GM19467 (cell line): Measurements from ENCODE around the gene HIGD1C.

Source experiments
- ATAC-seq: cut with Tn5 transposase; IDR thresholded peaks from one replicate; pipeline ENCODE4 v1.9.1; 2021; ENCODE audit warnings: mild to moderate bottlenecking, moderate library complexity; ENCODE audit not compliant: unreplicated experiment

The HIGD1C gene

DNA sequence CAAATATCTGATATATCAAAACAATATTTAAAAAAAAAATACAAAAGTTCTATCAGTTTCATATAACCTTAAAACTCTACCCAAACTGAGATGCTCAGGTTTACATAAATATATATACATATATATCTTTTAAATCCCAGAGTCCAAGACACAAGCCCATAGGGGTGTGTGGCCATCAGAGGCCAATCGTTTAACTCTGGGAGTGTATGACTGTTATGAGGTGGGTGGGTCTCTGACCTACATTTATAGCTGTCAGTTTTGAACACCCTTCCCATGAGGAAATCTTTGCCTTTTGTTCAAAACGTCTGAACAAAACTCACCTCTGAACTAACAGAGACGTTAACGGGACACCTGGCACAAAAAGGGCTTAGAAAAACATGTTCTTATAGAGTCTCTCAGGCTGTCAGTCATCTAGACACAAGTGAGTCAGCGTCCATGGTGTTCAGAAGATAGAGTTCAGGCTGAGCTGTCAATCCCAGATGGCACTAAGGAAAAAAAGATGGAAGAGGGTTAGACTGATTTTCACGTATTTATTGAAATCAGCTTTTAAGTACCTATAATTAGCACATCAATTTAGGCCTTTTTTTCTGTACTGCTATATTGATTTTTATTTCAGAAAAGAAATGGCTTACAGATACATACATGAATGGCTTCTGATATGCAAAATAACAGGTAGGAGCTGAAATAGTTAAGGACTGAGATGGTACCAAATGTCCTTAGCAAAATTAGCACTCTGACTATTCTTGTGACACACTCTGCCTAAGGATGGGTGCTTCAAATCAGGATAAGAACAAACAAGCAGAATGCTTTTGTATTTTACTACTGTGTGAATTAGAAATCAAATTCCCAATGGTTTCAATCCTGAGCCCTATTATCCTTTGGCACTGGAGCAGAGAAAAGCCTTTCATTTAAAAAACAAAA is 29.2 kb downstream of the HIGD1C start:
- ATAC-seq, result no peak

DNA sequence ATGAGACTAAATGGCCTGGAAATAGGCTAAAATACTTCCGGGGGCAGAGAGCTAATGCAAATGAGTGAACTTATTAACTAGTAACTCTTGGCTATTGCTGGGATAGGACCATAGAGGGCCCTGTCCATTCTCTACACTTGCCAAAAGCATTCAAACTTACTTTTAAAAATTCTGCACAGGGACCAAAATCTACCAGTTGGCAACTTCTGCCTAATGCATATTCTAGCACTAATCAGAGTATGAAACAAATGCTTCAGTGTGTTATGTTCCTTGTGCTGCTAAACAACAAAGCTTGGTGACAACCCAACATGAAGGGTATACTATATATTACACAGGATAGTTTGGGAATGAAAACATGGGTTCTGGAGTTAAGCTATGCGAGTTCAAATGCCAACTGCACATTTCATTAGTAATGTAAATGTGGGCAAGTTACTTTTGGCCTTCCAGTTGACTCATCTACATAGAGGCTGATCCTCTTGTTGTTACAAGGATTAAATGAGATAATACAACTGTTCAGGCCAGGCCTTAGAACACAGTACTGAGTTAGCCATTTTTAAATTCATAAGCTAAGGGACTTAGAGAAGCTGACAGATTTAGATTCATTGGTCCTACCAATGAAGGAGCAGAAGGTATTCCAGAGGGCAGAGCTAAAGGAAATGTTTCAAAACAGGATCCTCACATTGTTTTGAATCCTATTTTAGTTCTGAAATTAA is 32.4 kb downstream of the HIGD1C start:
- no peak for ATAC-seq

DNA sequence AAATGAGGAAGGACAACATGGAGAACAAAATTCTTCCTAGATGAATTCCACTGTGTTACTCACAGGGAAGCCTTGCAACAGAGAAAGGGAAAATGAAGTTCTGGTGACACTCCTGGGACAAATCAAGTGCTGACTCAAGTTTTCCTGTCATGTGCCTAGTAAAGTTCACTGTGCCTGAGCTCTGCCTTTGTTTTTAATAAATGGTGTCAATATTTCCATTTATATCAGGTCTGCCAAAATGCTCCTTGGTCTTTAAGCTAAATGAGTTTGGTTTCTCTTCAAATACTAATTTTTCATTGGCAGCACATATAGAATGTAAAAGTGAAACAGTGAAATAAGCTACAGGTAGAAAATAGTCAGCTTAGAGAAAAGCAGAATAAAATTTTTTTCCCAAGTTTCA is 33.0 kb downstream of the HIGD1C start:
- ATAC-seq, result no peak

DNA sequence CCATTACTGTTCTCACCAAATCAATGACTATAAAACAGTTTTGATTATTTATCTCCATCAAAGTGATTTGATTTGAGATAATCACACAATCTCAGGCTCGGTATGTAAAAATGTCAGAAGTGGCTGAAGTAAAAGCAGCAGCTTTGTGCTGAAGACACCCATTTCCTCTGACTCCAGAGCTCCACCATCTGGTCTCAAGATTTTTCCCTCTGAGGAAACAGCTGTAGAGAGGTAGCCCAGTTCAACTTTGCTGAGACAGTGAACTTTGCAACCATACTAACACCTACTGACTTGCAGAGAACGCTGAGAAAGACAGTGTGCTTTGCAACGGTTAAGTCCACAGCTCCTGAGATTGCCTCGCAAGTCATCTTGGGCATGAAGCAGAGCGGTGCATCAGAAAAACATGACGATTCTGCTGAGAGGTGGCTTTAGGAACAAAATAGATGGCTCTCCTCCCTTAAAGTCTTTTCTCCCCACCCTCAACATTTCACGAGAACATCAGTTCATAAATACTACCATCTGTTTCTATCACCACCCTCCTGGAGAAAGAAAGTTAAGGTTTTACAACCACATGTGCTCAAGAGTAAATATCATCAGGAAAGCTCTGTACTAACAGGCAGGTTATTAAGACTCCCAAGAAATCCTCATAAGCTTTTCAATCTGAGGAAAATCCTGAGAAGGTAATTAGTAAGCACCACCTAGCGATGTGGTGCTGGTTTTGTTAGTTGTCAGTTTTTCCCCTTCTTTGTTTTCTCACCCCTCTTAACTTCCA is 34.8 kb downstream of the HIGD1C start:
- no peak for ATAC-seq

DNA sequence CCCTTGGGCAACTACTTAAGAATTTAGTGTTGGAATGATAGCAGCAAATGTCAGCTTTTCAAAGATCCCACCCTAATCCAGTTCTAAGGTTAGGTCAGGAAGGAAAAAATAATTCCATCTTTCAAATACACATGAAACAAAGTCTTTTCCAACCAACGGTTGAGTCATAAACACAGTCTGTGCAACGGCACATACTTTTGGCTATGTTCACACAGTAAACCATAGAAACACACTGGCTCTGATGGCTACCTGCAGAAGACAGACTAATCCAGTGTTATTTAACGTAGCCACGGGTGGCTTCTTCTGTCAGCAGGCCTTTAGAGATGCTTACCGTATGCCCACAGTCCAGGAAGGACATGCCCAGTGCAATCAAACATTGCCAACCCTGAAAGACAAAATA is 35.7 kb downstream of the HIGD1C start:
- no peak for ATAC-seq

DNA sequence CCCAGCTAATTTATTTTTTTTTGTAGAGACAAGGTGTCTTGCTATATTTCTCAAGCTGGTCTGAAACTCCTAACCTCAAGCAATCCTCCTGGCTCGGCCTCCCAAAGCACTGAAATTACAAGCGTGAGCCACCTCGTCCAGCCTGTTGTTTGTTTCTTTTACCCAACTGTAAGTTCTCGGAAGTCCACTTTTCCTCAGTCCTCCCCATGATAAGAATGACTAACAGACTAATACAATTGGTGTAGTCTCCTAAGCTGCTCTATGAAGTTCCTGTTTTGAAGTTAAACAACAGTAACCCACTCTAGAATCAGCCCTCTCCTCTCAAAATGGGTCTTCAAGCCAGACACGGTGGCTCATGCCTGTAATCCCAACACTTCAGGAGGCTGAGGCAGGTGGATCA is 36.5 kb downstream of the HIGD1C start:
- no peak for ATAC-seq

DNA sequence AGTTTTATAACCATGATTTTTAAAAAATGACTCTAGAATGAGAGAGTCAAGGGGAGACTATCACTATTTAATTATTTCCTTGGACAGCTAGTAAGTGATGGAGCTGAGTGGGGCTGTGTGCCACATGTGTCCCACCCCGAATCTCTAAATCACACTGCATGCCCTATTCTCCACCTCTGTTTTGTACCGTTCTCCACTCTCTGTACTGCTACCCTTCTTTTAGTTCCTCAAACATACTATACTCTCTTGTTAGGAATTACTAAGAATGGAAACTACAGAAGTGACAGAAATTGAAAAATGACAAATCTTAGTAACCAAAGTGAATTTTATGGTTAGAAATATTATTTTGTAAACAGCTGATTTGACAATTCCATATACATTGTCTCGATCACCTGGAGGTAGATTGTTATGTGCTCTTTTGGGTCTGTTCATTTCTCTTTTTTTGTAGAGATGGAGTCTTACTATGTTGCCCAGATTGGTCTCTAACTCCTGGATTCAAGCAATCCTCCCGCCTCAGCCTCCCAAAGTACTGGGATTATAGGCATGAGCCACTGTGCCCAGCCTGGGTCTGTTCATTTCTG is 37.9 kb downstream of the HIGD1C start:
- ATAC-seq, result no peak

DNA sequence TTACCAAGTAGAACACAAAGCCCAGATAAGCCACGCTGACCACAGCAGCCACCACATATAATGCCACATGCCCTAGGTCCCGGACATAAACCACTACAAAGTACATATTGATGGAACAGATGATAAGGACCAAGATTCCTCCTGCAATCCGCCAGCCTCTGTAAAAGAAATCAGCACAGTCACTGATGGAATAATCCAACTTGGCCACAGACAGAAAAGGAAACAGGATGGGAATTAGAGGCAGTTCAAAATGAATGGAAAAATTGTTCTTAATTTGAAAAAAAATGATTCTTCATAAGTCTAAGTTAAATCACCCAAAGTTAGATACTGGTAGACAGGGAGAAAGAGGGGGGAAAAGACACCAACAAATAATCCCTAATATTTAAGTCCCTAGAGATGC is 38.4 kb downstream of the HIGD1C start:
- ATAC-seq, result no peak

DNA sequence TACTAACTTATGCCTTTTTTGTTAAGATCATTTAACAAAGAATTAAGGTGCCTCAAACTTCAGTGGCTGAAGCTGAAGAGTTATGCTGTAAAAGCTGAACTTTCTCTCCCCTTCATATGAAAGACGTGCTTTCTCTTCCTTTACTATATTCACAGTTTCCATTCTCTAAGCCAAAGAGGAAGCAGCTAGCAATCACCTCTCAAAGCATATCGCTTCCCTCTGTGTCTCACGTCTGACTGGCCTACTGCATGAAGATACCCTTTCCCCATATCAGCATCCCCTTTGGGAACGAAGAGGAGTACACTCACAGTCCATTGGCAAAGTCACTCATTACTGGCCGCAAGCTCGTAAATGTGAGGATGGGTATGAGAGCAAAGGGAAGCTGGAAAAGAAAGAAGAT is 38.9 kb downstream of the HIGD1C start:
- ATAC-seq, result no peak

DNA sequence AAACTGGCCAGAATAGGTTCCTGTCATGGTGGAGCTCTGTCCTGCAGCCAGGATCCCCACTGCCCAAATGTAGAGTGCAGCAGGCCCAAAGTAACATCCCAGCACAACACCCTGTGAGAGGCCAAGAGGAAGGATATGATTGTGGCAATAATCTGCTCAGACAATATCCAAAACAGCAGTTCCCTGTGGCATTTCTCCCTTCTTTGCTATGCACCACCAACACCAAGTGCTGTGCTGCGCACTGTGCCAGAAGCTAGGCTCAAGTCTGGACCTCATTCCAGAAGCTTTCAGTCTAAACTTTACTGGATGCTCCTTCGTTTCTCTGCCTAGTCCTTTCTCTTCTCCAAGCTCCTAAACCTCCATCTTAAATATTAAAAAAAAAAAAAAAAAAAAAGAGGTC is 40.5 kb downstream of the HIGD1C start:
- no peak for ATAC-seq

DNA sequence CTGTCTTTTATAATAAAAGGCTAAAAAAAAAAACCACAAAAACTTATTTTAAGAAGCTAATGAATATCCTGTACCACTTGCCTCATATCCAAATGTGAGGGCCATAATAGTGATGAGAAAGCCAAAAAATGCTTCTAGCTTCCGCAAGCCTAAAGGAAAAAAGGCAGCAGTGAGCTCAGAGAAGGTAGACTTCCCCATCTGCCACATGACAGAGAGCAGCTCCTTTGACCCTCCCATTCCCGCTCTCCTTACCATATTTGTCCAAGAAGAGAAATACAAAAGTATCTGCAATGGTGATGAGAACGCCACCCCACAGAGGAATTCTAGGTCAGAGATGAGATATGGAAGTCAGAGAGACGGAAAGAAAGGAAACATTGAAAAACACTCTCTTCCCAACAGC is 46.7 kb downstream of the HIGD1C start:
- ATAC-seq, result no peak

DNA sequence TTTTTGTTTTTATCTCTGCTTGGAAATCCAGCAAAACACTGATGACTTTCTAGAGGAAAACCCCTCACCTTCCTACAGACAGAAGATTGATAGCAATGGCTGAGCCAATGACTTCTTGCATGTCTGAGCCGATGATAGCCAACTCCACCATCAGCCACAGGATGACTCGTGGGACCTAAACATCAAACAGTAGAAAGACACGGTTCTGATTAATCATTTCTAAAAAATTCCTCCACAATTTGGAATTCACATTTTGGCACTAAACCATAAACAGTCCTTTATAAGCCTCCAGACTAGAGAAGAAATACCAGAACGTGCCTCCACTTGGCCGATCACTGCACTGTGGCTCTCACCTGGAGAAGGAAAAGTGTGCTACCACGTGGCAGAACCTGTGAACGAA is 47.9 kb downstream of the HIGD1C start:
- no peak for ATAC-seq

DNA sequence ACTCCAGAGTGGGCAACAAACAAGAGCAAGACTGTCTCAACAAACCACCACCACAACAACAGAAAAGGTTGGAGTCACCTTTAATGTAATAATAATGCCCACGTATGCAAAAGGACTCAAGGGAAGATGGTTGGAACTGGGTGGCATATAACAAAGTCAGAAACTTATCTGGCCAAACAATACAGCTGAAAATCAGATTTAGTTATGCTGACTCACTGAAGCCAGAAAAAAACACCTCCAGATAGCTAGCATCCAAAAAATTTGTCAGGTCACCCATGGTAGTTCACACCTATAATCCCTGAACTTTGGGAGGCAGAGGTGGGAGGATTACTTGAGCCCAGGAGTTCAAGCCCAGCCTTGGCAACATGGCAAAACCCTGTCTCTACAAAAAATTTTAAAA is 49.5 kb downstream of the HIGD1C start:
- ATAC-seq, result no peak

DNA sequence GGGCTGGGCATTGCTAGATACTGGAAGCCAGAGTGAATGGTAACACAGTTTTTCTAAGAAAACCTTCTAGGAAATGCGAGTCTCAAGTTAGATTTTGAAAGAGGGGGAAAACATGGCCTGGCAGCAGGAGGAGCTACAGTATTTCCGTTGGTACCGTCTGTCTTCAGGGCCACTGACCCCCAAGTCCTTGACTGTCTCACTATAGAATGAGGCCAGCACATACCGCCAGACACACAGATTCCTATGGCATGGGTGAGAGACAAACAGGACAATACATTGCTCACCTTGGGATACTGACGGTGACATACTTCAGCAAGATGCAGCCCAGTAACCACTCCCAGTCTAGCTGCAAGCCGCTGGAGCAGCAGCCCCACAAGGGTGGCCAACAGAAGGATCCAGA is 52.2 kb downstream of the HIGD1C start:
- ATAC-seq, result no peak

DNA sequence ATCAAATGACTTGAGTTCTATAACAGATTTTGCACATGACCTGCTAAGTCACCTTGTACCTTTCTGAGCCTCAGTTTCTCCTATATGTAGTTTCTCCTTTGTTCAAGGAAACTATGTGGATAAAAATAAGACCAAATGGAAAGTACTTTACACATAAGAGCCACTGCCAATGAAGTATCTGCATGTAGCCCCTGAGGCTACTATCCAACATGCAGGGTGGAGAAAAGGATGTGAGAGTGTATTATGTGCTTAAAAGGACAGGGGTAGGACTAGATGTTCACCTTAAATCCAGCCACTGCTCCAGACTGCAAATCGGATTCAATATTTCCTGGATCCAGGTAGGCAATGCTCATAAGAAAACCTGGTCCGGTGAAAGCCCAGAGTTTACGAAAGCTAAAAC is 52.7 kb downstream of the HIGD1C start:
- ATAC-seq, result no peak

DNA sequence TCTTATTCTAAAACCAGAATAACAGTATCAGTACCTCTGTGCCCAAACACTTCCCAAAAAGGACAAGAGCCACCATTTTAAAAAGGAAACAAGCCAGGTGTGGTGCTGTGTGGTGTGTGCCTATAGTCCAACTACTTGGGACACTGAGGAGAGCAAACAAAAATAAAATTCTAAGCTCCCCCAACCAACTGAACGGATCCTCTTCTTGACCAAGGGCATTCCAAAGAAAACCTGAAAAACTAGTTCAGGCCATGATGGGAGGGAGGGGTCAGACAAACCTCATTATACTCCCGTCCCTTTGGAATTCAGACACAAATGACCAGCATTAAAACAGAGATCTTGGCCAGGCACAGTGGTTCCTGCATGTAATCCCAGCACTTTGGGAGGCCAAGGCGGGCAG is 53.3 kb downstream of the HIGD1C start:
- no peak for ATAC-seq

DNA sequence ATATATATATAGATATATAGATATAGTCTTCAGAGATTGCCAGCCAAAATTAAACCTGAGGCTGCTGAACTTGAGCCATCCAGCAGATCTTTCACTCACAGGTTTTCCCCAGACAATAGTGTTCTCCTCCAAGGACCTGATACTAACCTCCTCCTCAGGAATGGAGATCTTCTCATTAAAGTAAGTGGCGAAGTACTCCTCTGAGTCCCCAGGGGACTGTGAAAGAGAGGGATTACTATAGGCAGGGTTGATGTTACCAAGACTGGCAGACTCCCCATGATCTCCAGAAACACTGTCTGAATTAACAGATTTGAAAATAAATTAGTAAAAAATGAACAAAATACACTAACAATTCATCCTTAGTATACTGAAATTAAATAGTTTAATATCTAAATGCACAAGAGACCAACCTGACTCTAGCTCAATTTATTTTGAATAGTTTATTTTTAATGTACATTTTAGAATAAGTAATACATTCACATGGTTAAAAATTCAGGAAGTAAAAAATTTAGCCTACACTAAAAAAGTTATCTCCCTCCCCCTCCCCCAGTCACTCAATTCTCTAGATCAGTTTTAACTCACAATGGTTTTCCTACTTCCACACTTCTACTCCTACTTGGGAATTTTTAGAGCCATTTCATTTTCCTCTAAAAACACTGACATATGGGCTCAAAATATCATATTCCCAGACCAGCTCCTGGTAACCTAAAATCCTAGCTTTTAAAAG is 56.1 kb downstream of the HIGD1C start:
- no peak for ATAC-seq

DNA sequence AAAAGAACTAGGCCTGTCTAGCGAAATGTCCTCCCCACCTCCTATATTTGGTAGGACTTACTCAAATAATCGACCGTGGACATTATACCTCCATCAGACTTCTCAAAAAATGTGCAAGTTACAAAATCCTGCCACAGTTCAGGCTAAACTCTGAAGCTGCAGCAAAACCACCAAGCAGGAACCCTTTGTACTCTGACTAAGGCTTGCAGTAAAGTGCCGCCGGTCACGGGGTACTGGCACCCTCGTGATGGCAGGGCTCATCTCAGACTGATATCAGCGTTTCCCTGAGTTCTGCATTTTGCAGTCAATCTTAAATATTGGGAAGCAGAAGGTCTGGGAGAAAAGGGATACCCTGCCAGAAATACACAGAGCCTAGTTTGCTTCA is 56.7 kb downstream of the HIGD1C start:
- no peak for ATAC-seq

DNA sequence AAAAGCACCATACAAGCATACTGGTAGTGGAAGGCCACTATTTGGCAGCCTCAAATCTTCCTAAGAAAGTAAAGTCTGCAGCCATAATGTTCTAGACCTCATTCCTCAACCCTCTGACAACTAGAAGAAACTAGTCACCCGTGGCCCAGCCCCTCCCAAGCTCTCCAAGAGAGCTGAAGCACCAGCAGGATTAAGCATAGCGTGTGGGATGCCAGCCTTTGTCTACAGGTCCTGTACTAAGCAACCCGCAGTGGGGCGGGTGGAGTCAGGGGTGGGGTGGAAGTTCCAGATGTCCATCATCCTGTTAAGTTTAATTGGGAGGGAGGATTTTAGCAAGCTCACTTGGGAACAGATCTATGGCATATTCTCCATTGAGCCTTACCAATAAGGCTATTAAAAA is 59.6 kb downstream of the HIGD1C start:
- no peak for ATAC-seq

DNA sequence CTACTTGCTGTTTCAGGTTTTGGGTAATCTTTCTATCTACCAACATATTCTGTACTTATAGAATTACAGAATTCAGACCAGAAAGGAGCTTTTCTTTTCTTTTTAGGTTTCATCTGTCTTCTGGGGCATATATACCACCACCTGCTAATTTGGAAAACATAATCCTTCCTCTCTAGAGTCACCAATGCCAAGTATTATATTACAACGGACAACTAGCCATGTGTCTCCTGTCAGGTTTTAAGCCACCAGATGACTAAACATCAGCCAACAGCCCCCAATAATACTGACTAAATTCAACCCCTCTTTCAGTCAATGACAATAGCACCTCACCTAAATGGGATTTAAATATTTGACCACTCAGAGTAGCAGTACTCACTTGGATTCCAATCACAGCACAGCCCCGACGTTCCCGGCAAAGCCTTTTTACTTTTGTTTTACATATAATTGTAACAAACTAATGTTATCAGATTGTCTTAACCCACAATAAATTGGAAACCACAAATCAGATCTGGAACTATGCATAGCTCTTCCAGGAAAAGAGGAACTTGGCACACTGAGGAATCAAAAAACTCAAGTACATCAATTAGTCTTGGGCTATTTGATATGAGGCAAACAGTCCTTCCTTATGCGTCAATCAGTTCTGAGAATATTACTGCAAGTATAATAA is 60.4 kb downstream of the HIGD1C start:
- no peak for ATAC-seq
